Pons (tissue), 1 donor: ENCODE data around the gene NVL.
"Not testable (repeated sequence)": the region's sequence is repeated elsewhere in the genome, so short reads cannot be mapped to it uniquely, and the experiment has no call there.

ENCODE experiments used
- DNase-seq: peaks from one replicate; pipeline ENCODE4 v3.0.0-alpha.2; 2016; ENCODE audit warnings: low spot score

NVL gene

GRCh38 chr1:224338150-224338838 is 8.3 kb upstream of the NVL start:
- no peak for DNase-seq

- no peak for DNase-seq
Measured at GRCh38 chr1:224333939-224334786, 4.2 kb upstream of the NVL start.

GRCh38 chr1:224333309-224333926 is 3.4 kb upstream of the NVL start:
- DNase-seq = peak; percentile 89

- no peak for DNase-seq
Measured at GRCh38 chr1:224331824-224332223, 1.9 kb upstream of the NVL start.

- DNase-seq = no peak
Measured at GRCh38 chr1:224331326-224331725, 1.4 kb upstream of the NVL start.

- DNase-seq = no peak
Measured at GRCh38 chr1:224329484-224329841, 509 bp downstream of the NVL start.

GRCh38 chr1:224328644-224329043 is 1.3 kb downstream of the NVL start:
- DNase-seq = no peak

GRCh38 chr1:224325959-224326358 is 4.0 kb downstream of the NVL start:
- DNase-seq = no peak

GRCh38 chr1:224321706-224322105 is 8.3 kb downstream of the NVL start:
- DNase-seq = no peak

- no peak for DNase-seq
Measured at GRCh38 chr1:224317383-224318045, 12.5 kb downstream of the NVL start.

GRCh38 chr1:224312025-224312424 is 17.9 kb downstream of the NVL start:
- no peak for DNase-seq

GRCh38 chr1:224311503-224311902 is 18.5 kb downstream of the NVL start:
- not testable (repeated sequence) for DNase-seq

- no peak for DNase-seq
Measured at GRCh38 chr1:224308064-224308463, 21.9 kb downstream of the NVL start.

- no peak for DNase-seq
Measured at GRCh38 chr1:224304767-224305166, 25.2 kb downstream of the NVL start.

- no peak for DNase-seq
Measured at GRCh38 chr1:224302947-224303346, 27.0 kb downstream of the NVL start.

GRCh38 chr1:224301391-224301790 is 28.6 kb downstream of the NVL start:
- no peak for DNase-seq

- no peak for DNase-seq
Measured at GRCh38 chr1:224300346-224300745, 29.6 kb downstream of the NVL start.

GRCh38 chr1:224298346-224299330 is 31.3 kb downstream of the NVL start:
- DNase-seq = no peak

GRCh38 chr1:224294775-224295174 is 35.2 kb downstream of the NVL start:
- DNase-seq = no peak

GRCh38 chr1:224292419-224292818 is 37.6 kb downstream of the NVL start:
- no peak for DNase-seq

- peak; percentile 46 for DNase-seq
Measured at GRCh38 chr1:224289396-224289795, 40.6 kb downstream of the NVL start.
